Kidney epithelial cell (primary cell): Measurements from ENCODE around the gene EVA1C. TPM values are rescaled to one million over a fixed set of nuclear protein-coding genes. Genes with fewer than 3 reads are reported as not detected.
"Not testable (repeated sequence)": the region's sequence is repeated elsewhere in the genome, so short reads cannot be mapped to it uniquely, and the experiment has no call there.

Source experiments
- DNase-seq: peaks from one replicate; pipeline ENCODE4 v3.0.0-alpha.2; 2010; ENCODE audit warnings: low read depth
- H3K27me3 ChIP-seq: 2 replicates; pipeline ENCODE4 v1.6.0; 2011; ENCODE audit warnings: low read length; ENCODE audit not compliant: control insufficient read depth, insufficient read depth
- H3K36me3 ChIP-seq: 2 replicates; pipeline ENCODE4 v1.5.1; 2011; ENCODE audit warnings: low read length; ENCODE audit not compliant: control insufficient read depth, insufficient read depth
- H3K4me3 ChIP-seq: 2 replicates; pipeline ENCODE4 v1.5.1; 2011; ENCODE audit warnings: low read depth, mild to moderate bottlenecking, control low read depth, low read length
- CTCF ChIP-seq: IDR thresholded peaks from 2 replicates; pipeline ENCODE4 v1.5.1; 2011; ENCODE audit warnings: mild to moderate bottlenecking, moderate library complexity, low read length, control low read depth, inconsistent platforms; ENCODE audit not compliant: insufficient read depth, poor library complexity, severe bottlenecking
- total RNA-seq: library from RNA; depleted of rRNA; stranded (reverse); fragments of >200 nt; gene quantifications from 2 replicates; pipeline ENCODE4 v1.2.3, GENCODE V29; 2015

The EVA1C gene
- total RNA-seq, 1 donor from 2014 or later, result 0.54 TPM

DNA sequence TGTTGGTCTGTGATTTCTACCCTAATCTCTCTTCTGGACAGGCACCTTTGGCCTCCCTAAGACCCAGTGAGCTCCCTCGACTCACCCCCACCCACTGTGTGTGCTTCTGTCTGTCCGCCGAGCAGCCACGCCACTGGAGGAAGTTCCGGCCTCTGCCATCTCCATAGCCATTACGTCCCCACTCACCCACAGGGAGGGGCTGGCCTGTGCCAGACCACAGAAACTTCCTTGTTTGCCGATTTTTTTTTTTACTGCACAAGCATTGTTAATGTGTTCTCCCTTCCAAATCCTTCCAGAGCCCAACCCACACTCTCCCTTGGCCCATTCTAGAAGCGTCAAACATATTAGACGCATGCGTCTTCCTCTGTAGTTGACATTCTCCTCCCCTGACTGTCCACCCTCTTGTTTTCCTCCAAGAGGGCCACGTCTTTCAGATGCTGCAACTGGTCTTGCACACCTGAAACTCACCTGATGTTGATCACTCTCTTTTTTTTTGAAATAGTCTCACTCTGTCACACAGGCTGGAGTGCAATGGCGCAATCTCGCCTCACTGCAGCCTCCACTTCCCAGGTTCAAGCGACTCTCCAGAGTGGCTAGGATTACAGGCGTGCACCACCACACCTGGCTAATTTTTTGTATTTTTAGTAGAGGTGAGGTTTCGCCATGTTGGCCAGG is 72.3 kb downstream of the EVA1C start:
- Histone ChIP-seq H3K4me3 (no peak overlapping the region), H3K27me3 (no peaks in the 10 kb centered on the region), H3K36me3 (no peaks in the 10 kb centered on the region)
- TF ChIP-seq CTCF, result no peak
- no peak for DNase-seq

- no peak for TF ChIP-seq CTCF
- Histone ChIP-seq H3K36me3 (no peaks in the 10 kb centered on the region), H3K4me3 (no peak overlapping the region), H3K27me3 (no peaks in the 10 kb centered on the region)
- DNase-seq, result no peak
Observed at GRCh38 chr21:32492376-32492775, 79.9 kb downstream of the EVA1C start.

- DNase-seq, result no peak
Observed at GRCh38 chr21:32494934-32495709, 82.6 kb downstream of the EVA1C start.

DNA sequence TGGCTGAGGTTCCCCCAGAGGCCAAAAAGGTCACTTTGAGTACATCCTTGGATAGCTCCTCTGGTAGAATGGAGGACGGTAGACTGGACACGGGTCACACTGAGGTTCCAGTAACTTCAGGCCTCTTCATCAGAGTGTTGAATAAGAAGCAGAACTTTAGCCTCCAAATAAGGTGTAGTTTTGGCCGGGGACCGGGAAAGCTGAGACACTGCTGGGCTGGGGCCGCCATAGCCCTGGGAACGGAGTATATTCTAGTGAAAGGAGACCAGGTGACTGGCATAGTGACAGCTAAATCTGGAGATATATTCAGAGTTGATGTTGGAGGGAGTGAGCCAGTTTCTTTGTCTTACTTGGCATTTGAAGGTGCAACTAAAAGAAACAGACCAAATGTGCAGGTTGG is 84.1 kb downstream of the EVA1C start:
- DNase-seq, result no peak
- Histone ChIP-seq H3K27me3 (no peaks in the 10 kb centered on the region), H3K4me3 (no peak overlapping the region), H3K36me3 (no peaks in the 10 kb centered on the region)
- TF ChIP-seq CTCF, result no peak

More at GRCh38 chr21:32494934-32495709, 82.6 kb downstream of the EVA1C start:
- Histone ChIP-seq H3K36me3 (no peaks in the 10 kb centered on the region), H3K4me3 (no peak overlapping the region), H3K27me3 (no peaks in the 10 kb centered on the region)
- TF ChIP-seq CTCF, result no peak

- DNase-seq, result no peak
- TF ChIP-seq CTCF, result no peak
- H3K36me3 ChIP-seq, result no peaks in the 10 kb centered on the region
- no peaks in the 10 kb centered on the region for H3K27me3 ChIP-seq
- no peak overlapping the region for H3K4me3 ChIP-seq
Observed at GRCh38 chr21:32499249-32500055, 86.9 kb downstream of the EVA1C start.

- not testable (repeated sequence) for H3K4me3 ChIP-seq, H3K36me3 ChIP-seq, DNase-seq, H3K27me3 ChIP-seq
Observed at GRCh38 chr21:32503641-32504040, 91.1 kb downstream of the EVA1C start.

DNA sequence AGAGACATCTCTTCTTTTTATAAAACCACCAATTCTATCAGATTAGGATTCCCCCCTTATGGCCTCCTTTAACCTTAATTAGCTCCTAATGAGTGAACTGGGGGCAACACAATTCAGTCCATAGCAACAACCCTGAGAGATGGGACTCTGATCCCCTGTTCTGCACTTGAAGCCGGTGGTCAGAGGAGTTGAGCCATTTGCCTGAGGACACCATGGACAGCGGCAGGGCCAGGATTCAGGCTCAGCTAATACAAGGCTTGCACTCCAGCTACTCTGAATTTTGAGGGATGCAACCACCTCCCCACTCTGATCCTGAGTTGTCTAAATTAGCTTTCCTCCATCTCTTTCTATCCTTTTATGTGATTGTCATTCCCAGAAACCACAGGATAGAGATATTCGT is 93.3 kb downstream of the EVA1C start:
- not testable (repeated sequence) for H3K36me3 ChIP-seq, DNase-seq

GRCh38 chr21:32506411-32506965 is 94.0 kb downstream of the EVA1C start:
- not testable (repeated sequence) for H3K27me3 ChIP-seq, H3K4me3 ChIP-seq, H3K36me3 ChIP-seq, DNase-seq

More for the DNA sequence above, 93.3 kb downstream of the EVA1C start:
- not testable (repeated sequence) for H3K27me3 ChIP-seq, H3K4me3 ChIP-seq
